Measurements from ENCODE around the gene TENM4.

DNA sequence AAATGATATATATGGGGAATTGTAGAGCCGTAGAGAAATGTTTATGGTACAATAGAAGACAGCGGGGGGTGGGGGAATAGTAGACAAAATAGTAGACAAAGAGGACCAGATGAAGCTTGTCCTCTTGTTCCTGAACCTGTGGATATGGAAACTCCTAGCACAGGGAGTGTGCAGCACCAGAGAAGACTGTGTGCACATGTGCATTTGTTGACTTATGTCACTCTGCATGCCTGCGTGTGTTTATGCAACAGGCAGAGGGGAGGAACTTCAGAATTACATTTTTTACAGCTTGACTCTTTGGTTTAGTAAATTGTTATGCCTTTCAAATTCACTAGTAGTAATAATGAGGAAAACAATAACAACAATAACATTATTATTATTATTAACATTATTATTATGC is 36.0 kb downstream of the TENM4 start:
- TF ChIP-seq PPARA (CRISPR knock-in tag; IDR thresholded peaks at IDR 0.05; ENCODE audit: borderline replicate concordance) (no peak), ZFP3 (CRISPR knock-in tag; IDR thresholded peaks at IDR 0.05) (no peak), ISL1 (CRISPR knock-in tag; IDR thresholded peaks at IDR 0.05) (no peak), ZNF565 (CRISPR knock-in tag; conservative IDR thresholded peaks at IDR 0.05; ENCODE audit: low read depth) (no peak), CSDC2 (CRISPR knock-in tag; IDR thresholded peaks at IDR 0.05) (no peak), ZFP30 (CRISPR knock-in tag; IDR thresholded peaks at IDR 0.05) (no peak)
- TF ChIP-seq, protein P1, sequence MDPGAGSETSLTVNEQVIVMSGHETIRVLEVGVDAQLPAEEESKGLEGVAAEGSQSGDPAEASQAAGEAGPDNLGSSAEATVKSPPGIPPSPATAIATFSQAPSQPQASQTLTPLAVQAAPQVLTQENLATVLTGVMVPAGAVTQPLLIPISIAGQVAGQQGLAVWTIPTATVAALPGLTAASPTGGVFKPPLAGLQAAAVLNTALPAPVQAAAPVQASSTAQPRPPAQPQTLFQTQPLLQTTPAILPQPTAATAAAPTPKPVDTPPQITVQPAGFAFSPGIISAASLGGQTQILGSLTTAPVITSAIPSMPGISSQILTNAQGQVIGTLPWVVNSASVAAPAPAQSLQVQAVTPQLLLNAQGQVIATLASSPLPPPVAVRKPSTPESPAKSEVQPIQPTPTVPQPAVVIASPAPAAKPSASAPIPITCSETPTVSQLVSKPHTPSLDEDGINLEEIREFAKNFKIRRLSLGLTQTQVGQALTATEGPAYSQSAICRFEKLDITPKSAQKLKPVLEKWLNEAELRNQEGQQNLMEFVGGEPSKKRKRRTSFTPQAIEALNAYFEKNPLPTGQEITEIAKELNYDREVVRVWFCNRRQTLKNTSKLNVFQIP (CRISPR knock-in tag; IDR thresholded peaks at IDR 0.05; ENCODE audit: borderline replicate concordance, low read depth), result no peak
- TF ChIP-seq, protein P2, sequence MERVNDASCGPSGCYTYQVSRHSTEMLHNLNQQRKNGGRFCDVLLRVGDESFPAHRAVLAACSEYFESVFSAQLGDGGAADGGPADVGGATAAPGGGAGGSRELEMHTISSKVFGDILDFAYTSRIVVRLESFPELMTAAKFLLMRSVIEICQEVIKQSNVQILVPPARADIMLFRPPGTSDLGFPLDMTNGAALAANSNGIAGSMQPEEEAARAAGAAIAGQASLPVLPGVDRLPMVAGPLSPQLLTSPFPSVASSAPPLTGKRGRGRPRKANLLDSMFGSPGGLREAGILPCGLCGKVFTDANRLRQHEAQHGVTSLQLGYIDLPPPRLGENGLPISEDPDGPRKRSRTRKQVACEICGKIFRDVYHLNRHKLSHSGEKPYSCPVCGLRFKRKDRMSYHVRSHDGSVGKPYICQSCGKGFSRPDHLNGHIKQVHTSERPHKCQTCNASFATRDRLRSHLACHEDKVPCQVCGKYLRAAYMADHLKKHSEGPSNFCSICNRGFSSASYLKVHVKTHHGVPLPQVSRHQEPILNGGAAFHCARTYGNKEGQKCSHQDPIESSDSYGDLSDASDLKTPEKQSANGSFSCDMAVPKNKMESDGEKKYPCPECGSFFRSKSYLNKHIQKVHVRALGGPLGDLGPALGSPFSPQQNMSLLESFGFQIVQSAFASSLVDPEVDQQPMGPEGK (CRISPR knock-in tag; IDR thresholded peaks at IDR 0.05; ENCODE audit: borderline replicate concordance), result no peak
